ENCODE measurements around the gene AURKB. TPM values are rescaled to one million over a fixed set of nuclear protein-coding genes. Genes with fewer than 3 reads are reported as not detected.

AURKB gene
- total and polyA plus RNA-seq, 2 of the 13 experiments (the other 11 are each of a cell fraction or from before 2014, with no cell fraction given) = 29.5 to 75.3 TPM

- no peak for TF ChIP-seq CENPT (CRISPR knock-in tag; IDR thresholded peaks at IDR 0.05; ENCODE audit: low read depth)
- TF ChIP-seq SMAD9 (CRISPR knock-in tag; IDR thresholded peaks at IDR 0.05) = no peak
- no peak for TF ChIP-seq ZBTB37 (CRISPR knock-in tag; IDR thresholded peaks at IDR 0.05)
- 0 out of 2 replicates have a peak, but pooled peaks have one; percentile 31 for TF ChIP-seq SALL1 (CRISPR knock-in tag; IDR thresholded peaks at IDR 0.05)
- no peak for TF ChIP-seq ZNF792 (CRISPR knock-in tag; IDR thresholded peaks at IDR 0.05)
- no peak for TF ChIP-seq ZNF574 (CRISPR knock-in tag; IDR thresholded peaks at IDR 0.05)
- TF ChIP-seq ARNT (IDR thresholded peaks at IDR 0.05) = no peak
- TF ChIP-seq CREB3 (CRISPR knock-in tag; IDR thresholded peaks at IDR 0.05) = no peak
- TF ChIP-seq KLF9 (CRISPR knock-in tag; IDR thresholded peaks at IDR 0.05; ENCODE audit: low read depth) = no peak
- TF ChIP-seq ZC3H13 (CRISPR knock-in tag; IDR thresholded peaks at IDR 0.05) = no peak; the same call in 1 of the 2 replicates
- no peak for TF ChIP-seq KLF12 (CRISPR knock-in tag; IDR thresholded peaks at IDR 0.05; ENCODE audit: borderline replicate concordance)
- TF ChIP-seq ZNF136 (CRISPR knock-in tag; IDR thresholded peaks at IDR 0.05; ENCODE audit: low read depth) = no peak
- no peak for TF ChIP-seq ETV6 (CRISPR knock-in tag; conservative IDR thresholded peaks at IDR 0.05)
- no peak for TF ChIP-seq DR1 (CRISPR knock-in tag; IDR thresholded peaks at IDR 0.05)
- TF ChIP-seq RELA (CRISPR knock-in tag; IDR thresholded peaks at IDR 0.05) = no peak
- no peak for TF ChIP-seq TRIM22 (IDR thresholded peaks at IDR 0.05)
- no peak for TF ChIP-seq U2AF2 (IDR thresholded peaks at IDR 0.05; ENCODE audit: low read depth, low read length)
- TF ChIP-seq TCF7L2 (IDR thresholded peaks at IDR 0.05; ENCODE audit: low read depth, low read length) = no peak
- TF ChIP-seq HHEX (CRISPR knock-in tag; IDR thresholded peaks at IDR 0.05) = no peak
- no peak for TF ChIP-seq ZNF224 (CRISPR knock-in tag; IDR thresholded peaks at IDR 0.05)
- no peak for TF ChIP-seq PAXIP1 (CRISPR knock-in tag; conservative IDR thresholded peaks at IDR 0.05)
- TF ChIP-seq ATM (IDR thresholded peaks at IDR 0.05; ENCODE audit: borderline replicate concordance) = no peak
These were observed 21.2 kb downstream of the AURKB start (continued) for GRCh38 chr17:8189041-8189710.

Data from HepG2 (cell line).